GM10266 (cell line): Measurements from ENCODE around the gene SYNDIG1.

Experiments
- DNase-seq: peaks from one replicate; pipeline ENCODE4 v3.0.0; 2012; ENCODE audit errors: extremely low spot score
- TF ChIP-seq, protein P1 (sequence below): IDR thresholded peaks from 2 replicates; pipeline ENCODE4 v1.5.1; 2012; ENCODE audit warnings: mild to moderate bottlenecking, low read depth; ENCODE audit not compliant: control insufficient read depth, insufficient read depth; ENCODE audit errors: missing control alignments

The SYNDIG1 gene

DNA sequence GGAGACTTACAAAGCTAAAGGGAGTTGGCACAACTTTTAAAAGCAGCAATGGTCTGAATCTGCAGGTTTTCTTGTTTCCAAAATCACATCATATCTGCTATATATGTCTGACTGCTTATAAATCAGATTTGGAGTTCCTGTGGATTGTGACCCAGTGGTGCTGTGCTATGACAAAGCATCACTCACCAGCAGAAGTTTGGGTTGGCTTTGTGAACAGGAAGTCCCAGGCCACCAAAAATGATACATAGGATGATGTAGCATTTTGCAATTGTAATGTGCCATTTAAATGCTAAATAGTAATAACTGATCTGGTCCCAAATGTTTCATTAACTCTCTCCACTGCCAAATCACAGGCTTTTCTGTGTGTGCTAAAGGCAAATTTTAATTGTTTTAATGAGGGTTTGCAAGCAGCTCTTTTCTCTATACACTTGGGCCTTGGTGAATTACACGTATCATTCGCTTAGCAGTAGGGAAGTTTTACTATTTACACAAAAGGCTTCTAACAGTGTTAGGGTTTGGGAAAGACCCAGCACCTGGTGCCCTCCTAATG is 60.8 kb downstream of the SYNDIG1 start:
- TF ChIP-seq, protein P1, sequence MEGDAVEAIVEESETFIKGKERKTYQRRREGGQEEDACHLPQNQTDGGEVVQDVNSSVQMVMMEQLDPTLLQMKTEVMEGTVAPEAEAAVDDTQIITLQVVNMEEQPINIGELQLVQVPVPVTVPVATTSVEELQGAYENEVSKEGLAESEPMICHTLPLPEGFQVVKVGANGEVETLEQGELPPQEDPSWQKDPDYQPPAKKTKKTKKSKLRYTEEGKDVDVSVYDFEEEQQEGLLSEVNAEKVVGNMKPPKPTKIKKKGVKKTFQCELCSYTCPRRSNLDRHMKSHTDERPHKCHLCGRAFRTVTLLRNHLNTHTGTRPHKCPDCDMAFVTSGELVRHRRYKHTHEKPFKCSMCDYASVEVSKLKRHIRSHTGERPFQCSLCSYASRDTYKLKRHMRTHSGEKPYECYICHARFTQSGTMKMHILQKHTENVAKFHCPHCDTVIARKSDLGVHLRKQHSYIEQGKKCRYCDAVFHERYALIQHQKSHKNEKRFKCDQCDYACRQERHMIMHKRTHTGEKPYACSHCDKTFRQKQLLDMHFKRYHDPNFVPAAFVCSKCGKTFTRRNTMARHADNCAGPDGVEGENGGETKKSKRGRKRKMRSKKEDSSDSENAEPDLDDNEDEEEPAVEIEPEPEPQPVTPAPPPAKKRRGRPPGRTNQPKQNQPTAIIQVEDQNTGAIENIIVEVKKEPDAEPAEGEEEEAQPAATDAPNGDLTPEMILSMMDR, result no peak
- DNase-seq, result no peak

DNA sequence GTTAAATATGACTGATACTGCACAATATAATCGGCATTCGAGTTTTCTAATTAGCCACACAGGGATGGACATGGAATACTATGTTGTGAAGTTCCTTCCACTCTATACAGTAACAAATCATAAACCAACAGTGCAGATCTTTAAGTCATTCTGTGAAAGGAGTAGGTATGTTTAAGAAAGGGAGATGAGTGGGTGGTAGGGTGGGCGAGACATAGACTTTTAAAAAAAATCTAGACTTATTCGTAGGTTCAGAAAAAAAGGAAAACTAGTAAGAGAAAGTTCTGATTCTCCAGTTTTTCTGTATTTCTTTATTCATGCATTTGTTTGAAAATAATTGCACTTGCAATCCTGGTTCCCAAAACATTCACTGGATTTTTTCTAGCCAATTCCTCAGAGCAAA is 61.8 kb downstream of the SYNDIG1 start:
- TF ChIP-seq, protein P1, result no peak
- DNase-seq, result no peak

DNA sequence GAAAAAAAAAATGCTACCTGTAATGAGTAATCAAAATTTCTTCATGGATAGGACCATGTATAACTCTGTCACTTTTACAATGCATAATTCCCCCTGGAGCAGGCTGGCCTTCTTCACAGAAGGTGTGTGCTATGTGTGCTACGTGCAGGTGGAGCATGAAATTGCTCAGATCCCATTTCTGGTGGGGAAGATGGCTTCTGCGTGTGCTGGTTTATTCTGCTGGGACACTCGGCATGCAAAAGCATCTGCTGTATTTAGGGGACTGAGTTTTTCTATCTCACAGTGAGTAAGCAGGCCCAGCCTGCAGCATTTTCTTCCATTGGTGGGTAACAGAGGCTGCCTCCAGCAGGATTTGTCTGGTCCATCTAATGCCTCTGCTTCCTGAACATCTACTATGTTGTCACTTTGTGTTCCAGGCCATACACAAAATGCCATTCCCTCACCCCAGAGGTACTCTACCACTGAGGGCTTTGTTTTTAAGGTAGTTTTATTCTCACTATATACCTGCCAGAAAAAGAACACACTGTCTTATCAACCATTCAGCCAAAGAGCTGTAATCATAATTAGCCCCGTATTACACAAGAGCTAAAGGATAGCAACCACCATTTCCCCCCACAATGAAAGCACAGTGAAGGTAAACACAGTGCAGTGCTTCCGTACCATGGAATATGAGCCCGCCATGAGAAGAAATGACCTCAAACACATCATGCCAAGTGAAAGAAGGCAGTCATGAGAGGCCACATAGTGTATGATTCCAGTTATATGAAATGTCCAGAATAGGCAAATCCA is 62.4 kb downstream of the SYNDIG1 start:
- TF ChIP-seq, protein P1, result no peak
- DNase-seq, result no peak

DNA sequence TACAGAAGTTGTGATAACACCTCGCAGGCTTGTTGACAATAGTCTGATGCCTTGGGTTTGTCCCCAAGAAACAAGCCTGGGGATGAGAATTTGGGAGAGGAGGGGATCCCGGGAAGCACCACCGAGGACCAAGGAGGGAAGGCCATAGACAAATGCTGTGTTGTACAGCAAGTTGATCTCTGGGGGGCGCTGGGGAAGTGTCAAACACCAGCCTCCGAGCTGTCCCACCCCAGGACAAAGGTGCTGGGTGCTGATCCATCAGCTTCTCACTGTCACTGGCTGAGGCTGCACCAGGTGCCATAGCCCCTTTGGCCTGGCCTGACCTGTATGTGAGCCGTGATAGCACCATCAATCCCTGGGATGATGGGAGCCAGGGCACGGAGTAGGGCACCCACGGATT is 64.0 kb downstream of the SYNDIG1 start:
- no peak for DNase-seq

DNA sequence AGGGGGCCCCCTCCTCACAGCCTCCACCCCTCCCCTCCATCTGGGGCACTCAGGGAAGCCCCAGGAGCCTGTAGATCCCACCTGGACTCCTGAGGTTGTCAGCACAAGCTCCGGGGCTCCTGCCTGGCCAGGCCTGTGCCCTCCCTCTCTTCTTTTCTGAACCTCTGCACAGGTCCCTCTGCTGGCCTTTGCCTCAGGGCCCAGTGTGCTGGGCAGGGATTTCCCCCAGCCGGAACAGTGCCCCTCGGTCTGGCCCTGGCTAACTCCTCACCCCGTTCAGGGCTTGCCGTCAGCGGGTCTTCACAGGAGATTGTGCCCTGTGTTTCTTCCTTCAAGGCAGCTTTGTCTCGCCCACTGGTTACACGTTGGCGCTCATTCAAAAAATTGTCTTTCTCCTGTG is 64.9 kb downstream of the SYNDIG1 start:
- TF ChIP-seq, protein P1, result no peak
- DNase-seq, result no peak

More for the DNA sequence above, 64.0 kb downstream of the SYNDIG1 start:
- TF ChIP-seq, protein P1, result no peak

DNA sequence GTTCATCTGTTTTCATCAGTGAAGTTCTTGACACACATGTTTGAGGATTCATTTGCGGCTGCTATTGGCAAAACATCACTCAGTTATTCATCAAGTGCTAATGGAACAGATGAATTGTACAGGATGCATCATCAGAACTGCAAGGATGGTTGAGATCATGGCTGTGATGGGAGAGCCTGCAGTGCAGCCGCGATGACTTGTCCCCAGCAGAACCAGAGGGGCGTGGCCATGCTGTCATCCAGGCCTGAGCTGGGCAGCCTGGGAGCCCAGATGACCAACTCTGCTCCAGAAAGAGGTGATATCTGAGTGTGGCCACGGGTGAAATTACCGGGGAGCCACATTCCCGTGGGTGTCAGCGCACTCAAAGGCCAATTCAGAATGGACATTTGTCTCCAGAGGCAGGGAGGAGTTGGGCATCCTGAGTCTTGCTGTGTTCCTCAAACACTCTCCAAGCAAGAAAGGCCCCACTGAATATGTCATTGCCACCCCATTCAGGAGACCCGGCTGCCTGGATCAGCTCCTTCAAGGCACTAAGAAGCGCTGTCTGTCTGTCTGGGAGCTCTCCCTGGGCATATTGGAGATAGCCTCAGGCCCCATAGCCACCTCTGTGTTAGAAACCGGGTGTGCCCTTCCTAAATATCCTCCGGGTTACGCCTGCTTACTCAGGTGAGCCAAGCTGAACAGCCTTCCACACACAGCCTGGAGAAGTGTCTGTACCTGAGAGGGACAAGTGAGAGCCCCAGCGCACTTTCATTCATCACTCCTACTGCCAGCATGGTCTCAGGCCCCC is 66.7 kb downstream of the SYNDIG1 start:
- TF ChIP-seq, protein P1, result no peak

More for the DNA sequence above, 66.7 kb downstream of the SYNDIG1 start:
- DNase-seq, result no peak
